HG03280 (cell line): ENCODE data around the gene DNAJC21.
A peak's percentile ranks its signal among the peaks of the same experiment; 100 is the strongest.

Experiments used
- ATAC-seq: cut with Tn5 transposase; IDR thresholded peaks from one replicate; pipeline ENCODE4 v1.9.1; 2021; ENCODE audit warnings: mild to moderate bottlenecking, moderate library complexity; ENCODE audit not compliant: unreplicated experiment

The DNAJC21 gene

GRCh38 chr5:34977934-34978613 lies 48.7 kb downstream of the DNAJC21 start:
- peak; percentile 68 for ATAC-seq

DNA sequence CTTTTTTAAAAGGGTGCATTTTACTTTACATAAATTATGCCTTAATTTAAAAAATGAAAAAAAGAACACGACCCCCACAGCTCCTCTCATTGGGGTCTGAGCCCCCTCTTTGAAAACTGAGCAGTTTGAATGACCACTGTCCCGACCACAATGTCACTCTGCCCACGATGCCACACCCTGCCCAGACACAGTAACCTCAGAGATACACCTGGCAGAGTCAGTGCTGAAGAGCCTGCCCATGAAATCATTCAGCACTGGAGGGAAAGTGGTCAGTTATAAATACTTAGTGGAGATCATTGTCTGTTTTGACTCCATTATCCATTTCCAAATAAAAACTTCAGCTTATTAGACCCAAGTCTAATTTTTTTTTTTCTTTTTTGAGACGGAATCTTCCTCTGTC lies 49.3 kb downstream of the DNAJC21 start:
- no peak for ATAC-seq

GRCh38 chr5:34982823-34983222 lies 53.5 kb downstream of the DNAJC21 start:
- no peak for ATAC-seq

GRCh38 chr5:34986965-34987364 lies 57.6 kb downstream of the DNAJC21 start:
- ATAC-seq = no peak

- ATAC-seq = no peak
Measured at GRCh38 chr5:34991486-34992238, 62.3 kb downstream of the DNAJC21 start.

- no peak for ATAC-seq
Measured at GRCh38 chr5:34993951-34994350, 64.6 kb downstream of the DNAJC21 start.

GRCh38 chr5:34996261-34996660 lies 66.9 kb downstream of the DNAJC21 start:
- no peak for ATAC-seq

DNA sequence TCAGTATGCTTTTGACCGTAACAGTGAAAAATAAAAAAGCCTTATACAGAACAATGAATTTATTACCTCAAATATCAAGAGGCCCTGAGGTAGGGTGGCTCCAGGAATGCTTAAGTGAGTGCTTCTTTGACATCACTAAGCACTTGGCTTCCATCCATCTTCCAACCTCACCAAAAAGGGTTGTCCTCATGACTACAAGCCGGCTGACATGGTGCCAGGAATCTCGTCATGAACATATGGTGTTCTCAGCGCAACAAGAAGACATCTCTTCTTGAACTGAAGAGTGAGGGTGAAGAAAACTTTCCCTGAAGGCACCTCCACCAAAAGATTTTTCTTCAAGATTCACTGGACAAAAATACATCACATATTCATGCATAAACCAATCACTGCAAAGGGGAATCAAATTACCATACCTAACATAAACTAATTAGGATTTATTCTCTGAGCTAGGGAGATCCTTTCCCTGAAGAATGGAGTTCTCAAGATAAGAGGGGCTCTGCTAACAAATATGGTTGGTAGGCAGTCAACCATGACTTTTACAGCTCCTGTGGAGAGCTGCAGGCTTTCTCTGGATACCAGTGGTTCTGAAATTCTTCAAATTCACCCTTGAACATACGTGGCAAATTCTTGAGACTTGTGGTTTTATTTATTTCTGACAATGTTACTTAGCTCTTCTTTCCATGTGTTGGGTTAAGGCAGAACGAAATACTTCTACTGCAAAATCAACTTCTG lies 68.9 kb downstream of the DNAJC21 start:
- no peak for ATAC-seq

DNA sequence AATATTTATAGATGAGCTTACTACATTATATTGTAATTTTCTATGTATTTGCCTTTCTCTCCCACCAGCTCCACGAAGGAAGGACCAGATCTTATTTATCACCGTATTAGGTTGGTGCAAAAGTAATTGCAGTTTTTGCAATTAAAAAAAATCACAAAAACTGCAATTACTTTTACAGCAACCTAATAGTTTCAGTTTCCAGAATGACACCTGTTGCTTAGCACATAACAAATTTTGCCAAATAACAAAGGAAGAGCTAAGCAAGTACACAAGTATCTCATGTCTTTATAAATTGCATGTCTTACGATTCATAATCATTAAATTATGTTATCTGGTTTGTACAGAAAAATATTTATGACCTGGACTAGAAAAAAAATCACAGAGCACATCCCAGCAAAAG lies 72.5 kb downstream of the DNAJC21 start:
- ATAC-seq = no peak

DNA sequence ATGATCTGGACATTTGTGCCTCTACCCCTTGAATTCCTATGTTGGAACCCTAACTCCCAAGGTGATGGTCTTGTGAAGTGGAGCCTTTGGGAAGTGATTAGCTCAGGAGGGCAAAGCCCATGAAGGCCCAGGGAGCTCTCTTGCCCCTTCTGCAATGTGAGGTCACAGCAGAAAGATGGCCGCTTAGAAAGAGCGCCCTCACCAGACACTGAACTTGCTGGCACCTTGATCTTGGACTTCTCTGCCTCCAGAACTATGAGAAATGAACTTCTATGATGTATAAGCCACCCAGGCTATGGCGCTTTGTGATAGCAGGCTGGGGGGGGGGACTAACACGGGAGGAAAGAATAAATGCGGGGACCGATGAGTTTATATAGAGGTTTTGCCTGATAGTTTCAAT lies 73.1 kb downstream of the DNAJC21 start:
- ATAC-seq = no peak

- peak; percentile 66 for ATAC-seq
Measured at GRCh38 chr5:35003018-35003957, 73.9 kb downstream of the DNAJC21 start.

- ATAC-seq = no peak
Measured at GRCh38 chr5:35004200-35004599, 74.8 kb downstream of the DNAJC21 start.

GRCh38 chr5:35004771-35005170 lies 75.4 kb downstream of the DNAJC21 start:
- no peak for ATAC-seq
